WTC11 (cell line): ENCODE results near the gene SPAG8.

Experiments used
- CREM ChIP-seq: sonication (generic); formaldehyde crosslinking; IDR thresholded peaks from 2 replicates; pipeline ENCODE4 v1.8.1; 2022; ENCODE audit warnings: mild to moderate bottlenecking, missing genetic modification reagents, moderate library complexity
- CTCF ChIP-seq: fragments of 200-600 bp; IDR thresholded peaks from 2 replicates; pipeline ENCODE4 v1.8.0; 2022; ENCODE audit warnings: antibody characterized with exemption
- FOXP1 ChIP-seq: sonication (generic); formaldehyde crosslinking; IDR thresholded peaks from 2 replicates; pipeline ENCODE4 v1.8.0; 2022; ENCODE audit warnings: missing genetic modification reagents, mild to moderate bottlenecking, moderate library complexity, borderline replicate concordance
- NR1H2 ChIP-seq: sonication (generic); formaldehyde crosslinking; IDR thresholded peaks from 2 replicates; pipeline ENCODE4 v1.9.0; 2021; ENCODE audit warnings: mild to moderate bottlenecking, moderate library complexity, missing genetic modification reagents
- ZNF416 ChIP-seq: fragments of 250-450 bp; sonication (Bioruptor Pico); IDR thresholded peaks from 2 replicates; pipeline ENCODE4 v1.9.0; 2021; ENCODE audit warnings: mild to moderate bottlenecking, inconsistent platforms
- ZNF423 ChIP-seq: fragments of 250-450 bp; sonication (Bioruptor Pico); IDR thresholded peaks from 2 replicates; pipeline ENCODE4 v2.1.2; 2022; ENCODE audit warnings: mild to moderate bottlenecking, moderate library complexity
- ZSCAN18 ChIP-seq: fragments of 250-450 bp; sonication (Bioruptor Pico); IDR thresholded peaks from 2 replicates; pipeline ENCODE4 v2.1.2; 2022; ENCODE audit warnings: mild to moderate bottlenecking, moderate library complexity
- TF ChIP-seq, protein P1 (sequence below): sonication (generic); formaldehyde crosslinking; IDR thresholded peaks from 2 replicates; pipeline ENCODE4 v1.8.0; 2022; ENCODE audit warnings: mild to moderate bottlenecking, missing genetic modification reagents
- TF ChIP-seq, protein P2 (sequence below): sonication (generic); formaldehyde crosslinking; IDR thresholded peaks from 2 replicates; pipeline ENCODE4 v1.8.1; 2023; ENCODE audit warnings: mild to moderate bottlenecking, missing genetic modification reagents, moderate library complexity

DNA sequence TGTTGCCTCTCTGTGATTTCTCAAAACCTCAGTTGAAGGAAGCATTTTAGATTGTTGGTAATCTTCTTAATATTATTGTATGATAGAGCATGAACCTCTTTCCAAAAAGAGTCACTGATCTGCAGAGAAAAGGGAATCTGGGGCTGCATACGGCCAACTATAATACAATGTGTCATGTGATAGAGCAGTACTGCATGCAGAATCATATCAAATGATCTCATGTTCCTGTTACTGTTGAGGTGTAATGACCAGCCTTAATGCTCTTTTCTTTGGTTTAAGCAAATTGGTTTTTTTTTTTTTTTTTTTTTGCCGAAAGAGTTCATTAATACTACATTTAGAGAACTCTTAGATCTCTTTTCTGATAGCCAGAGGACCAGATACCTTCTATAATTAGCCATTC, 45.1 kb downstream of the SPAG8 start:
- TF ChIP-seq ZNF423 (CRISPR knock-in tag) (no peak), CTCF (no peak), FOXP1 (CRISPR knock-in tag) (no peak), CREM (CRISPR knock-in tag) (no peak), NR1H2 (CRISPR knock-in tag) (no peak), ZSCAN18 (CRISPR knock-in tag) (no peak), ZNF416 (CRISPR knock-in tag) (no peak)
- TF ChIP-seq, protein P1, sequence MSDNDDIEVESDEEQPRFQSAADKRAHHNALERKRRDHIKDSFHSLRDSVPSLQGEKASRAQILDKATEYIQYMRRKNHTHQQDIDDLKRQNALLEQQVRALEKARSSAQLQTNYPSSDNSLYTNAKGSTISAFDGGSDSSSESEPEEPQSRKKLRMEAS, result no peak
- TF ChIP-seq, protein P2, sequence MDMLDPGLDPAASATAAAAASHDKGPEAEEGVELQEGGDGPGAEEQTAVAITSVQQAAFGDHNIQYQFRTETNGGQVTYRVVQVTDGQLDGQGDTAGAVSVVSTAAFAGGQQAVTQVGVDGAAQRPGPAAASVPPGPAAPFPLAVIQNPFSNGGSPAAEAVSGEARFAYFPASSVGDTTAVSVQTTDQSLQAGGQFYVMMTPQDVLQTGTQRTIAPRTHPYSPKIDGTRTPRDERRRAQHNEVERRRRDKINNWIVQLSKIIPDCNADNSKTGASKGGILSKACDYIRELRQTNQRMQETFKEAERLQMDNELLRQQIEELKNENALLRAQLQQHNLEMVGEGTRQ (CRISPR knock-in tag), result no peak
